ENCODE measurements around the gene SCN4B.

SCN4B gene

GRCh38 chr11:118099838-118100556 is 52.6 kb downstream of the SCN4B start:
- DNase-seq (ENCODE audit: low spot score), result no peak

GRCh38 chr11:118098996-118099837 is 53.4 kb downstream of the SCN4B start:
- DNase-seq (ENCODE audit: low spot score), result no peak

GRCh38 chr11:118095967-118096367 is 56.7 kb downstream of the SCN4B start:
- DNase-seq (ENCODE audit: low spot score), result no peak

GRCh38 chr11:118095493-118095892 is 57.1 kb downstream of the SCN4B start:
- DNase-seq (ENCODE audit: low spot score), result no peak

GRCh38 chr11:118092907-118093571 is 59.6 kb downstream of the SCN4B start:
- no peak for DNase-seq (ENCODE audit: low spot score)

GRCh38 chr11:118091690-118092089 is 60.9 kb downstream of the SCN4B start:
- no peak for DNase-seq (ENCODE audit: low spot score)

- DNase-seq (ENCODE audit: low spot score), result no peak
Observed at GRCh38 chr11:118090545-118091162, 62.0 kb downstream of the SCN4B start.

GRCh38 chr11:118088531-118088930 is 64.1 kb downstream of the SCN4B start:
- peak; percentile 43 for DNase-seq (ENCODE audit: low spot score)

- DNase-seq (ENCODE audit: low spot score), result peak; percentile 15
Observed at GRCh38 chr11:118087931-118088330, 64.7 kb downstream of the SCN4B start.

- DNase-seq (ENCODE audit: low spot score), result peak; percentile 33
Observed at GRCh38 chr11:118086913-118087768, 65.5 kb downstream of the SCN4B start, which contains the start of gene SMIM35. SMIM35 (minus strand) TSS chr11:118086963; CDS start chr11:118086757, 206 bp downstream.

GRCh38 chr11:118084656-118085055 is 68.0 kb downstream of the SCN4B start:
- DNase-seq (ENCODE audit: low spot score), result no peak

GRCh38 chr11:118084247-118084646 is 68.4 kb downstream of the SCN4B start:
- peak; percentile 31 for DNase-seq (ENCODE audit: low spot score)

Data from globus pallidus (tissue), 1 donor.